Prostate gland (tissue), 2 donors: ENCODE results near the gene ARHGAP35.

Source experiments
- CTCF ChIP-seq, 4 experiments: fragments of 200-600 bp in 2 of 4; fragments of 450-650 bp in 2 of 4; sonication (generic) in 2 of 4; IDR thresholded peaks; 1 replicate in 3 of 4; 2 replicates in 1 of 4; pipeline ENCODE4 v1.5.1; 2016 to 2019; ENCODE audit warnings: antibody characterized with exemption in 4 of 4, mild to moderate bottlenecking in 2 of 4, moderate library complexity in 2 of 4
- POLR2AphosphoS5 ChIP-seq: sonication (generic); formaldehyde crosslinking; IDR thresholded peaks from one replicate; pipeline ENCODE4 v1.6.1; 2017; ENCODE audit warnings: antibody characterized with exemption

GRCh38 chr19:46859637-46860124 lies 1.1 kb upstream of the ARHGAP35 start:
- TF ChIP-seq POLR2AphosphoS5 (no peak), CTCF (IDR thresholded peaks at IDR 0.05) (no peak)
